Measurements from ENCODE around the gene CAMK1D. TPM values are rescaled to one million over a fixed set of nuclear protein-coding genes. Genes with fewer than 3 reads are reported as not detected.
"Not testable (repeated sequence)": the region's sequence is repeated elsewhere in the genome, so short reads cannot be mapped to it uniquely, and the experiment has no call there.

The CAMK1D gene
- polyA plus RNA-seq, 1 experiment: 8.2 TPM

DNA sequence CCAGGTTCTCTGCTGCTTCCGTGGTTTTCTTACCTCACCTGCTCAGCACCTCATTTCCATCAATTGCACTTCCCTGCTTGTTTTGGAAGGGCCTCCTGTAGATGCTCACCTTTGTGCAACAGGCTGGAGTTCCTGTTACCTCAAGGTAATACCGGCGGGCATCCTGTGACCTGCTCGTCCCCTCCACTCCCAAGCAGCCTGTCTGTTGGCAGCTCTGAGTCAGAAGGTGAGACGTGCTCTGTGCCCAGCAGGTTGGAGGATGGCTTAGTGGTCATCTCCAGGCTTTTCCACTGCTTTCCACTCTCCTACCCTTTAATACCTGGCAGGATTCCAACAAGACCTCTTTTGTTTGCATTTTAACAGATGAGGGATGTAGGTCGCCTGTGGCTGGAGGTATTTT is 86.0 kb downstream of the CAMK1D start:
- ChIA-PET POLR2A (no interaction called here), CTCF (no interaction called here)
- no peak overlapping the region for H3K27ac ChIP-seq (ENCODE audit: low read depth, low read length)
- no peak for DNase-seq (ENCODE audit: low read depth, low spot score)
- TF ChIP-seq CTCF (IDR thresholded peaks at IDR 0.05; ENCODE audit: low read depth, low read length): no peak
- peaks cover 4% of the 10 kb centered on the region; the same call in 1 of the 2 replicates for H3K9me3 ChIP-seq (ENCODE audit: control insufficient read depth, insufficient read depth, low read length)
- H3K4me3 ChIP-seq (ENCODE audit: low read depth, low read length): no peak overlapping the region
- H3K27me3 ChIP-seq (ENCODE audit: control insufficient read depth, insufficient read depth, low read length): peaks cover 32% of the 10 kb centered on the region

- Histone ChIP-seq H3K9me3 (ENCODE audit: control insufficient read depth, insufficient read depth, low read length) (peaks cover 4% of the 10 kb centered on the region; the same call in 1 of the 2 replicates), H3K27me3 (ENCODE audit: control insufficient read depth, insufficient read depth, low read length) (peaks cover 19% of the 10 kb centered on the region), H3K4me3 (ENCODE audit: low read depth, low read length) (no peak overlapping the region), H3K27ac (ENCODE audit: low read depth, low read length) (no peak overlapping the region)
- no peak for TF ChIP-seq CTCF (IDR thresholded peaks at IDR 0.05; ENCODE audit: low read depth, low read length)
- DNase-seq (ENCODE audit: low read depth, low spot score): no peak
- ChIA-PET POLR2A (no interaction called here), CTCF (no interaction called here)
These were observed 89.8 kb downstream of the CAMK1D start for GRCh38 chr10:12438919-12439692.

GRCh38 chr10:12439767-12440166 is 90.4 kb downstream of the CAMK1D start:
- H3K4me3 ChIP-seq (ENCODE audit: low read depth, low read length); CTCF ChIA-PET; POLR2A ChIA-PET; H3K27ac ChIP-seq (ENCODE audit: low read depth, low read length); H3K9me3 ChIP-seq (ENCODE audit: control insufficient read depth, insufficient read depth, low read length); DNase-seq (ENCODE audit: low read depth, low spot score): not testable (repeated sequence)
- H3K27me3 ChIP-seq (ENCODE audit: control insufficient read depth, insufficient read depth, low read length): peaks cover 13% of the 10 kb centered on the region

- H3K4me3 ChIP-seq (ENCODE audit: low read depth, low read length): no peak overlapping the region
- peaks cover 2% of the 10 kb centered on the region for H3K27me3 ChIP-seq (ENCODE audit: control insufficient read depth, insufficient read depth, low read length)
- POLR2A ChIA-PET: no interaction called here
- no peak for TF ChIP-seq CTCF (IDR thresholded peaks at IDR 0.05; ENCODE audit: low read depth, low read length)
- no peak for DNase-seq (ENCODE audit: low read depth, low spot score)
- peaks cover 4% of the 10 kb centered on the region; the same call in 1 of the 2 replicates for H3K9me3 ChIP-seq (ENCODE audit: control insufficient read depth, insufficient read depth, low read length)
- no peak overlapping the region for H3K27ac ChIP-seq (ENCODE audit: low read depth, low read length)
- CTCF ChIA-PET: no interaction called here
These were observed 93.7 kb downstream of the CAMK1D start for GRCh38 chr10:12443026-12443425.

- Histone ChIP-seq H3K4me3 (ENCODE audit: low read depth, low read length) (no peak overlapping the region), H3K9me3 (ENCODE audit: control insufficient read depth, insufficient read depth, low read length) (no peaks in the 10 kb centered on the region), H3K27ac (ENCODE audit: low read depth, low read length) (no peak overlapping the region), H3K27me3 (ENCODE audit: control insufficient read depth, insufficient read depth, low read length) (no peaks in the 10 kb centered on the region)
- CTCF ChIA-PET: no interaction called here
- TF ChIP-seq CTCF (IDR thresholded peaks at IDR 0.05; ENCODE audit: low read depth, low read length): no peak
- POLR2A ChIA-PET: no interaction called here
- DNase-seq (ENCODE audit: low read depth, low spot score): no peak
These were observed 95.8 kb downstream of the CAMK1D start for GRCh38 chr10:12444981-12445700.

Measured in AG04450 (cell line).